Endothelial cell of umbilical vein (primary cell): ENCODE data around the gene STKLD1. TPM values are rescaled to one million over a fixed set of nuclear protein-coding genes. Genes with fewer than 3 reads are reported as not detected.

ENCODE experiments used
- BruUV-seq: library from RNA; stranded (reverse); fragments of 400-500 nt; replicated peaks from 2 replicates; lab custom pipeline; 2021; lab: Mats Ljungman, UMichigan
- CTCF ChIA-PET: fragments of 300-600, 350-600 bp; sonication (Branson Sonifier 250); formaldehyde crosslinking; loops from one replicate; lab custom pipeline; 2021; ENCODE audit warnings: antibody characterized with exemption, inconsistent platforms; lab: Charles Lee
- POLR2A ChIA-PET: fragments of 300-600, 350-600 bp; sonication (Branson Sonifier 250); formaldehyde crosslinking; loops from one replicate; lab custom pipeline; 2021; ENCODE audit warnings: antibody characterized with exemption, inconsistent platforms; lab: Charles Lee
- DNase-seq: peaks from one replicate; pipeline ENCODE4 v3.0.0-alpha.2; 2011; ENCODE audit warnings: low read depth, low spot score
- FAIRE-seq: peaks from 2 replicates; lab custom pipeline; 2011; peaks lifted over from hg19 to GRCh38; lab: Jason Lieb, UNC
- H2AFZ ChIP-seq: 2 replicates; pipeline ENCODE4 v1.6.0; 2012; ENCODE audit warnings: low read depth, low read length, control low read depth, inconsistent platforms
- H3K27ac ChIP-seq: 2 replicates; pipeline ENCODE4 v1.5.1; 2011; ENCODE audit warnings: low read depth, mild to moderate bottlenecking, control low read depth, low read length, moderate library complexity; ENCODE audit not compliant: insufficient read depth
- H3K27me3 ChIP-seq, 2 experiments: 2 replicates each; pipeline versions ENCODE4 v1.6.0 to v1.6.1; 2011; ENCODE audit warnings: low read length in 2 of 2, mixed read lengths in 1 of 2; ENCODE audit not compliant: control insufficient read depth in 2 of 2, insufficient read depth in 2 of 2
- H3K36me3 ChIP-seq, 2 experiments: 2 replicates in 1 of 2; 3 replicates in 1 of 2; pipeline ENCODE4 v1.5.1; 2011; ENCODE audit warnings: low read length in 2 of 2, mild to moderate bottlenecking in 1 of 2, moderate library complexity in 1 of 2; ENCODE audit not compliant: control insufficient read depth in 2 of 2, insufficient read depth in 2 of 2; ENCODE audit errors: extremely low read depth in 1 of 2
- H3K4me1 ChIP-seq: 3 replicates; pipeline ENCODE4 v1.5.1; 2011; ENCODE audit warnings: mild to moderate bottlenecking, low read length; ENCODE audit not compliant: control insufficient read depth, insufficient read depth; ENCODE audit errors: extremely low read depth
- H3K4me2 ChIP-seq: 2 replicates; pipeline ENCODE4 v1.6.1; 2011; ENCODE audit warnings: low read length, control low read depth, mixed read lengths; ENCODE audit not compliant: insufficient read depth
- H3K4me3 ChIP-seq, 3 experiments: fragments of 200-600 bp in 1 of 3; sonication (generic), shearing (Covaris generic) in 1 of 3; replicated peaks in 1 of 3; 2 replicates each; pipeline ENCODE4 v1.5.1; 2011 to 2016; ENCODE audit warnings: control low read depth in 3 of 3, low read length in 3 of 3, mild to moderate bottlenecking in 2 of 3, inconsistent platforms in 1 of 3, low read depth in 1 of 3, moderate library complexity in 1 of 3; ENCODE audit not compliant: insufficient read depth in 1 of 3
- H3K79me2 ChIP-seq: 2 replicates; pipeline ENCODE4 v1.6.0; 2012; ENCODE audit warnings: low read length, inconsistent platforms; ENCODE audit not compliant: control insufficient read depth, insufficient read depth
- H3K9ac ChIP-seq: replicated peaks from 2 replicates; pipeline ENCODE3; 2011; ENCODE audit warnings: low read length, control low read depth; ENCODE audit not compliant: insufficient read depth; ENCODE audit errors: extremely low read depth
- H3K9me1 ChIP-seq: replicated peaks from 3 replicates; pipeline ENCODE4 v1.6.0; 2011; ENCODE audit warnings: mild to moderate bottlenecking, low read length; ENCODE audit not compliant: control insufficient read depth, insufficient read depth; ENCODE audit errors: extremely low read depth
- H3K9me3 ChIP-seq: replicated peaks from 2 replicates; pipeline ENCODE4 v1.5.1; 2012; ENCODE audit warnings: low read length, inconsistent platforms; ENCODE audit not compliant: control insufficient read depth, insufficient read depth
- H4K20me1 ChIP-seq: replicated peaks from 2 replicates; pipeline ENCODE3; 2011; ENCODE audit warnings: mild to moderate bottlenecking, low read length; ENCODE audit not compliant: control insufficient read depth, insufficient read depth; ENCODE audit errors: extremely low read depth
- EZH2 ChIP-seq: IDR thresholded peaks from 2 replicates; pipeline ENCODE4 v1.6.1; 2012; ENCODE audit warnings: borderline replicate concordance, low read depth, mild to moderate bottlenecking, moderate library complexity, low read length, inconsistent platforms; ENCODE audit not compliant: severe bottlenecking
- FOS ChIP-seq: IDR thresholded peaks from 2 replicates; pipeline ENCODE4 v1.6.1; 2011; ENCODE audit warnings: mild to moderate bottlenecking, low read length, moderate library complexity, borderline replicate concordance; ENCODE audit not compliant: insufficient read depth
- GATA2 ChIP-seq: IDR thresholded peaks from 2 replicates; pipeline ENCODE4 v1.7.0; 2011; ENCODE audit warnings: low read depth, mild to moderate bottlenecking, moderate library complexity, mixed read lengths, low read length; ENCODE audit not compliant: insufficient read length, insufficient read depth
- JUN ChIP-seq: IDR thresholded peaks from 2 replicates; pipeline ENCODE4 v1.6.1; 2011; ENCODE audit warnings: borderline replicate concordance, low read depth; ENCODE audit not compliant: insufficient read length, insufficient read depth
- MAX ChIP-seq: IDR thresholded peaks from 2 replicates; pipeline ENCODE4 v1.6.1; 2011; ENCODE audit not compliant: insufficient read depth, insufficient read length
- MYC ChIP-seq: IDR thresholded peaks from one replicate; pipeline ENCODE4 v1.6.1; 2011; ENCODE audit warnings: mild to moderate bottlenecking, low read depth, low read length
- POLR2A ChIP-seq: IDR thresholded peaks from 2 replicates; pipeline ENCODE4 v1.6.1; 2012; ENCODE audit warnings: low read depth, mild to moderate bottlenecking, control low read depth, low read length
- POLR2AphosphoS5 ChIP-seq: IDR thresholded peaks from 2 replicates; pipeline ENCODE4 v1.6.1; 2012; ENCODE audit warnings: low read depth, mild to moderate bottlenecking, control low read depth, low read length, moderate library complexity; ENCODE audit not compliant: insufficient read depth
- dilution Hi-C: fragments of 300-500 bp; cut with MboI; formaldehyde crosslinking; loops from one replicate; pipeline ENCODE4 v1.15.0; 2019; ENCODE audit warnings: low sequenced_read_pairs; ENCODE audit not compliant: extremely low pct_ligation_motif_present
- intact Hi-C: fragments of 100-400 bp; cut with micrococcal nuclease; formaldehyde crosslinking; loops from one replicate; pipeline ENCODE4 v1.10.0; 2022
- polyA plus RNA-seq, 4 experiments: library from polyadenylated mRNA; depleted of rRNA in 3 of 4; stranded (reverse) in 3 of 4; unstranded in 1 of 4; fragments of >200 nt; gene quantifications; 2 replicates each; pipeline versions ENCODE4 v1.2.1 to v1.2.3, GENCODE V29; 2011 to 2012; ENCODE audit warnings: missing spikeins in 1 of 4
- total RNA-seq: library from RNA; stranded (reverse); gene quantifications from 2 replicates; pipeline ENCODE4 v1.2.3, GENCODE V29; 2021
- TF ChIP-seq, protein P1 (sequence below), 2 donors: IDR thresholded peaks; 1 replicate in 1 of 2; 2 replicates in 1 of 2; pipeline ENCODE4 v1.5.1; 2011; ENCODE audit warnings: low read length in 2 of 2, mild to moderate bottlenecking in 2 of 2, moderate library complexity in 2 of 2, control low read depth in 1 of 2, inconsistent platforms in 1 of 2, low read depth in 1 of 2; ENCODE audit not compliant: insufficient read depth in 1 of 2; ENCODE audit errors: extremely low read depth in 1 of 2

Gene STKLD1
- total and polyA plus RNA-seq, 2 donors (not counting 3 experiments of a cell fraction or from before 2014, with no cell fraction given), result 0.29 to 0.77 TPM

GRCh38 chr9:133347985-133348717 is 28.0 kb upstream of the STKLD1 start, which contains the start of the genes MED22 and RPL7A:
TSS of gene MED22 (minus strand) at chr9:133348131. CDS start at chr9:133346662, 1,469 bp downstream.
TSS of gene RPL7A (plus strand) at chr9:133348218. CDS start at chr9:133348244, 26 bp downstream.
- TF ChIP-seq POLR2A, result peak; percentile 98
- no peak for TF ChIP-seq JUN
- no peak for TF ChIP-seq GATA2
- no peak for TF ChIP-seq FOS
- peak; percentile 99 for TF ChIP-seq POLR2AphosphoS5
- TF ChIP-seq EZH2, result no peak
- TF ChIP-seq, protein P1, sequence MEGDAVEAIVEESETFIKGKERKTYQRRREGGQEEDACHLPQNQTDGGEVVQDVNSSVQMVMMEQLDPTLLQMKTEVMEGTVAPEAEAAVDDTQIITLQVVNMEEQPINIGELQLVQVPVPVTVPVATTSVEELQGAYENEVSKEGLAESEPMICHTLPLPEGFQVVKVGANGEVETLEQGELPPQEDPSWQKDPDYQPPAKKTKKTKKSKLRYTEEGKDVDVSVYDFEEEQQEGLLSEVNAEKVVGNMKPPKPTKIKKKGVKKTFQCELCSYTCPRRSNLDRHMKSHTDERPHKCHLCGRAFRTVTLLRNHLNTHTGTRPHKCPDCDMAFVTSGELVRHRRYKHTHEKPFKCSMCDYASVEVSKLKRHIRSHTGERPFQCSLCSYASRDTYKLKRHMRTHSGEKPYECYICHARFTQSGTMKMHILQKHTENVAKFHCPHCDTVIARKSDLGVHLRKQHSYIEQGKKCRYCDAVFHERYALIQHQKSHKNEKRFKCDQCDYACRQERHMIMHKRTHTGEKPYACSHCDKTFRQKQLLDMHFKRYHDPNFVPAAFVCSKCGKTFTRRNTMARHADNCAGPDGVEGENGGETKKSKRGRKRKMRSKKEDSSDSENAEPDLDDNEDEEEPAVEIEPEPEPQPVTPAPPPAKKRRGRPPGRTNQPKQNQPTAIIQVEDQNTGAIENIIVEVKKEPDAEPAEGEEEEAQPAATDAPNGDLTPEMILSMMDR (IDR thresholded peaks at IDR 0.05; ENCODE audit: extremely low read depth in 1 of 2, insufficient read depth in 1 of 2, low read depth in 1 of 2, low read length in 2 of 2), result no peak
- peak; percentile 10 for TF ChIP-seq MYC
- TF ChIP-seq MAX, result no peak
- no peaks in the 10 kb centered on the region for H3K9me3 ChIP-seq
- CTCF ChIA-PET, result interaction anchor here (1.0 to 1.1 kb wide), 3 partner anchors 18 to 30 kb away, joined by 3 read pairs; no protein-coding TSS in a partner anchor
- POLR2A ChIA-PET, result interaction anchor here (0.6 to 1.7 kb wide), 8 partner anchors 9 to 180 kb away, joined by 3 to 10 read pairs (median 5); partner anchors contain the start of genes CACFD1, SLC2A6, STKLD1 and SURF1
- no peaks in the 10 kb centered on the region for H4K20me1 ChIP-seq
- H3K4me3 ChIP-seq, result peak within 1 kb of the TSS; percentile 69 to 84 (median 83)
- H3K9me1 ChIP-seq, result no peaks in the 10 kb centered on the region
- H3K4me2 ChIP-seq, result peak within 1 kb of the TSS; percentile 93
- H3K27me3 ChIP-seq, result no peaks in the 10 kb centered on the region
- DNase-seq (peak; percentile 97), FAIRE-seq (peak; percentile 97)
- H3K79me2 ChIP-seq, result peaks cover 40% of the 10 kb centered on the region
- intact Hi-C loops, result loop anchor here (1.0 to 5.0 kb wide), 3 partner anchors 12 to 161 kb away; partner anchors contain the start of genes STKLD1, SURF4 and SURF6
- H2AFZ ChIP-seq, result peak within 1 kb of the TSS; percentile 24
- TSS peak; percentile 41 for BruUV-seq
- dilution Hi-C loops, result no loop called here
- peaks cover 14% of the 10 kb centered on the region for H3K4me1 ChIP-seq
- peak within 1 kb of the TSS; percentile 91 for H3K27ac ChIP-seq
- peak within 1 kb of the TSS; percentile 98 for H3K9ac ChIP-seq
- peaks cover 18 to 48% of the 10 kb centered on the region in 2 experiments for H3K36me3 ChIP-seq
